CD4-positive, CD25-positive, alpha-beta regulatory T cell (primary cell): Measurements from ENCODE around the gene SLC6A5. TPM values are rescaled to one million over a fixed set of nuclear protein-coding genes. Genes with fewer than 3 reads are reported as not detected.
A peak's percentile ranks its signal among the peaks of the same experiment; 100 is the strongest.

Experiments used
- ATAC-seq, 2 donors: fragments of 150-1000 bp; cut with Tn5 transposase; one replicate each; pipeline ENCODE4 v1.10.0; 2021; ENCODE audit warnings: low read depth in 2 of 2, moderate number of reproducible peaks in 2 of 2, moderate library complexity in 1 of 2
- DNase-seq, 3 donors: peaks; one replicate each; pipeline versions ENCODE4 v3.0.0 to v3.0.0-alpha.2; 2012 to 2022; ENCODE audit warnings: mixed read lengths in 1 of 3
- H3K27ac ChIP-seq: one replicate; pipeline ENCODE4 v1.7.0; 2013; ENCODE audit warnings: mild to moderate bottlenecking, low read length; ENCODE audit not compliant: insufficient read depth, poor library complexity, severe bottlenecking
- H3K27me3 ChIP-seq: one replicate; pipeline ENCODE4 v1.7.0; 2013; ENCODE audit warnings: low read length; ENCODE audit not compliant: control insufficient read depth, insufficient read depth
- H3K36me3 ChIP-seq: one replicate; pipeline ENCODE4 v1.7.0; 2013; ENCODE audit warnings: mild to moderate bottlenecking, low read length, moderate library complexity; ENCODE audit not compliant: control insufficient read depth, insufficient read depth
- H3K4me1 ChIP-seq: 2 replicates; pipeline ENCODE4 v1.7.0; 2013; ENCODE audit warnings: mild to moderate bottlenecking, low read length; ENCODE audit not compliant: insufficient read depth, control insufficient read depth, poor library complexity, severe bottlenecking
- H3K4me3 ChIP-seq: one replicate; pipeline ENCODE4 v1.7.0; 2013; ENCODE audit warnings: low read depth, mild to moderate bottlenecking, low read length, moderate library complexity
- H3K9me3 ChIP-seq, 2 experiments: 1 replicate in 1 of 2; 2 replicates in 1 of 2; pipeline ENCODE4 v1.7.0; 2013; ENCODE audit warnings: low read length in 2 of 2, mild to moderate bottlenecking in 1 of 2, moderate library complexity in 1 of 2; ENCODE audit not compliant: control insufficient read depth in 2 of 2
- H3K27ac Mint-ChIP-seq, 3 donors: one replicate each; pipeline ENCODE4 v1.8.0; 2020 to 2022; ENCODE audit warnings: mild to moderate bottlenecking in 3 of 3, mixed read lengths in 3 of 3, moderate library complexity in 2 of 3
- H3K27me3 Mint-ChIP-seq: one replicate; pipeline ENCODE4 v1.8.0; 2022; ENCODE audit warnings: mild to moderate bottlenecking, mixed read lengths
- H3K36me3 Mint-ChIP-seq: one replicate; pipeline ENCODE4 v1.8.0; 2020; ENCODE audit warnings: mixed read lengths
- H3K4me1 Mint-ChIP-seq, 4 donors: one replicate each; pipeline ENCODE4 v1.8.0; 2020 to 2022; ENCODE audit warnings: mixed read lengths in 4 of 4, mild to moderate bottlenecking in 1 of 4
- H3K4me3 Mint-ChIP-seq, 4 donors: one replicate each; pipeline ENCODE4 v1.8.0; 2020 to 2022; ENCODE audit warnings: mild to moderate bottlenecking in 4 of 4, mixed read lengths in 4 of 4, moderate library complexity in 3 of 4
- H3K9me3 Mint-ChIP-seq, 7 donors: one replicate each; pipeline ENCODE4 v1.8.0; 2020 to 2022; ENCODE audit warnings: mixed read lengths in 7 of 7, mild to moderate bottlenecking in 3 of 7, moderate library complexity in 2 of 7
- polyA plus RNA-seq, 4 donors: library from polyadenylated mRNA; unstranded; fragments of 300-500 nt; fragmentation: Illumina TruSeq; gene quantifications; one replicate each; pipeline ENCODE4 v1.2.3, GENCODE V29; 2021
- total RNA-seq: library from RNA; stranded (reverse); gene quantifications from one replicate; pipeline ENCODE4 v1.2.3, GENCODE V29; 2022

The SLC6A5 gene
- total and polyA plus RNA-seq, 5 donors from 2014 or later, result not detected

GRCh38 chr11:20668131-20668809 lies 68.9 kb downstream of the SLC6A5 start:
- Mint-ChIP-seq H3K27ac (no peak overlapping the region), H3K36me3 (no peaks in the 10 kb centered on the region), H3K27me3 (peaks cover 62% of the 10 kb centered on the region), H3K4me3 (peak overlapping the region in 2 of 4 donors; percentile 20 to 28), H3K4me1 (peaks cover 0 to 7% (median 0%) of the 10 kb centered on the region in 4 donors), H3K9me3 (peaks cover 0 to 3% (median 0%) of the 10 kb centered on the region in 7 donors)
- Histone ChIP-seq H3K36me3 (no peaks in the 10 kb centered on the region), H3K27ac (no peak overlapping the region), H3K4me3 (no peak overlapping the region), H3K9me3 (peaks cover 0 to 2% of the 10 kb centered on the region in 2 experiments), H3K4me1 (no peaks in the 10 kb centered on the region), H3K27me3 (peaks cover 29% of the 10 kb centered on the region)
- ATAC-seq (no peak), DNase-seq (no peak)

DNA sequence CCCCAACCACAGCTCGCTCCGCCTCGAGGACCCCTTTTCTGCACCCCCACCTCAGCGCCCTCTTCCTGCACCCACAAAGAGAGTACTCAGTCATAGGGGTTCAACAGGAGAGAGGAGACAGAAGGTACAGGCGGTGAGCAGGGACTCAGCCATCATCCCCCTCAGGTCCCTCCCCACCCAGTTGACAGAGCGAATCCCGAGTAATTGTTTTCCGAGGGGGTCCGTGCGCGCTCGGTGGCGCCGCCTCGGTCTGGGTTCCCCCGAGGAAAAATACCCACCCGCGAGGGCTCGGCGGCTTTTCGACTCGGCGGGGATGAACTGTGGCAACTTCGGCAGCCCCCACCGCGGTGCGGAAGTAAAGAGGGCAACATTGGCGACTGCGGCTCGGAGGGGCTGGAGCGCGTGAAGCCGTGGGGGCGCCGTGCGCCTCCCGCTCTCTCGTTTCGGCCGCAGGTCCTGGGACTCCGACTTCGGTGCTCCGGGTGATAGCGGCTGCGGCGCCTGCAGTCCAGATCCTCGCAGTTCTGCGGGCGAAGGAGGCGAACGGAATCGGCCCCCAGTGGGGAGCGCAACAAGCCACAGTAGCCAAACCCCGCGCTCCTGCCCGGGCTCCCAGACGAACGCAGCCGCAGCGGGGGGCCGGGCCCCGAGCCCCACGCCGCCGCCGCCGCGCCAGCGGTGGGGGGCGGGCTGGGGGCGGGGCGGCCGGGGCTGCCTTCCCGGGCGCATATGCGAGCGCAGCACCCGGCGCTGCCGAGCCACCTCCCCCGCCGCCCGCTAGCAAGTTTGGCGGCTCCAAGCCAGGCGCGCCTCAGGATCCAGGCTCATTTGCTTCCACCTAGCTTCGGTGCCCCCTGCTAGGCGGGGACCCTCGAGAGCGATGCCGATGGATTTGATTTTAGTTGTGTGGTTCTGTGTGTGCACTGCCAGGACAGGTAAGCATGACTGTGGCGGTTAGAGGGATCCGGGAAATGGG lies 69.7 kb downstream of the SLC6A5 start, which contains the start of gene NELL1:
NELL1 (plus strand) TSS at position 743 of the 976 bp plus-strand sequence.
- Mint-ChIP-seq H3K4me3 (peak within 1 kb of the TSS in 2 of 4 donors; percentile 20 to 28), H3K27ac (no peak within 1 kb of the TSS), H3K9me3 (peaks cover 0 to 3% (median 0%) of the 10 kb centered on the region in 7 donors), H3K36me3 (no peaks in the 10 kb centered on the region), H3K4me1 (peaks cover 0 to 7% (median 0%) of the 10 kb centered on the region in 4 donors), H3K27me3 (peaks cover 62% of the 10 kb centered on the region)
- Histone ChIP-seq H3K4me3 (no peak within 1 kb of the TSS), H3K27me3 (peaks cover 29% of the 10 kb centered on the region), H3K36me3 (no peaks in the 10 kb centered on the region), H3K9me3 (peaks cover 0 to 2% of the 10 kb centered on the region in 2 experiments), H3K4me1 (no peaks in the 10 kb centered on the region), H3K27ac (no peak within 1 kb of the TSS)
- no peak for DNase-seq
- ATAC-seq, result no peak

DNA sequence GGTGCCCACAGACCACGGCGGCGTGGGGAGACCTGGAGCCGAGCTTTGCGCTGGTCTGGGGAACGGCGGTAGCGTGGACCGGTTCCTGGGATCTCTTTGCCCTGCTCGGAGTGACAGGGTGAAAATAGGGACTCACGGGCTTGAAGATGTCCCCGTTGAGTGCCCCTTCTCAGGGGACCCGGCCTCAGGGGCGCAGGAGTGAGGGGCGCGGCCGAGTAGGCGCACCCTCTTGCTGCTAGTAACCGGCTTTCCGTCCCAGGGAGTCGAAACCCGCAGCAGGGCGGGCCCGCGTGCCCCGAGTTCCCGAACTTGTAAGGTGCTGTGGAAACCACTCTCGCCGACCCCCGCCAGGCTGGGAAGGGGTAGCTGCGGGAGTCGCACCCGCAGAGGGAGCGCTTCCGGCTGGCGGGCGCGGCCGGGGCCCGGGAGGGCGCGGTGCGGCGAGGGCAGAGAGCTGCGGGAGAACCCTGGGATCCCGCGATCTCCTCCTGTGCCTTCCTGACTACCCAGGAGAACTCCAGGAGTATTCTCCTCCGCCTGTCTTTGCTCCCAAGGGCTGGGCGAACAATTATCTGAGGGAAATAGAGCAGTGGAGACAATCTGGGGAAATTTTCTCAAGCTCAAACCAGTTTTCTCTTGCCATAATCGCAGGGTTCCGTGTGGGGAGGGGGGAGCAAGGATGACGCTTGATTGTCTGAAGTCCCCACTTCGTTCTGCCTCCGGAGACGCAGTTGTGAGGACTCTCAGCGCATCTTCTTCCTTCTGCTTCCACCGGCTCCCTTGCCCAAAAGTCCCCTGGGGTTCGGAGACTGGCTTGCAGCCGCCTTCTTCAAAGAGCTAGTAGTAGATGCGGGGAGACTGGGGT lies 70.6 kb downstream of the SLC6A5 start:
- peaks cover 0 to 7% (median 0%) of the 10 kb centered on the region in 4 donors for H3K4me1 Mint-ChIP-seq
- Histone ChIP-seq H3K4me3 (no peak overlapping the region), H3K4me1 (no peaks in the 10 kb centered on the region), H3K9me3 (peaks cover 0 to 2% of the 10 kb centered on the region in 2 experiments), H3K27ac (no peak overlapping the region), H3K36me3 (no peaks in the 10 kb centered on the region), H3K27me3 (peaks cover 29% of the 10 kb centered on the region)
- ATAC-seq (no peak), DNase-seq (no peak)
- no peak overlapping the region for H3K27ac Mint-ChIP-seq
- no peaks in the 10 kb centered on the region for H3K36me3 Mint-ChIP-seq
- no peak overlapping the region for H3K4me3 Mint-ChIP-seq
- H3K27me3 Mint-ChIP-seq, result peaks cover 57% of the 10 kb centered on the region
- H3K9me3 Mint-ChIP-seq, result peaks cover 0 to 3% (median 0%) of the 10 kb centered on the region in 7 donors

DNA sequence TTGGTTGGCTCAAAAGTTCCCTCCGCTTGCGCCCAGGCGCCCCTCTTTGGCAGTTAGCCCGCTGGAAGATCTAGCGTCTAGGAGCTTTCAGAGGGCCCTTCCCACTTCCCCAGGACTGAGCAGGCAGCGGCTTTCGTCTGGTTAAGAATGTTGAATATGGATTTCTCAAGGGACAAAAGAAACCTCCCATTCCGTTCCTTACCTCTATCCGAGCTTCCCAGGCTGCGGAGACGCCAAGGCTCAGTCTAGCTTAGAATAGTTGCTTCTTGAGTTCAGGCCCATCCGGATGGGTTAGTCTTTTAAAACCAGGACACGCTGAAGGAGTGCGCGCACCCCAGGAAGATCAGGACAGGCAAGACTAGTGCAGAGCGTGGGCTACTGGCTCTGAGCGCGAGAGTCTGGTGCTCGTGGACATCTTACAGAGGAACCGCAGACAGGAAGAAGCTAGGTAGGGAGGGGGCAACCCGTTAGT lies 71.6 kb downstream of the SLC6A5 start:
- H3K4me3 Mint-ChIP-seq, result no peak overlapping the region

DNA sequence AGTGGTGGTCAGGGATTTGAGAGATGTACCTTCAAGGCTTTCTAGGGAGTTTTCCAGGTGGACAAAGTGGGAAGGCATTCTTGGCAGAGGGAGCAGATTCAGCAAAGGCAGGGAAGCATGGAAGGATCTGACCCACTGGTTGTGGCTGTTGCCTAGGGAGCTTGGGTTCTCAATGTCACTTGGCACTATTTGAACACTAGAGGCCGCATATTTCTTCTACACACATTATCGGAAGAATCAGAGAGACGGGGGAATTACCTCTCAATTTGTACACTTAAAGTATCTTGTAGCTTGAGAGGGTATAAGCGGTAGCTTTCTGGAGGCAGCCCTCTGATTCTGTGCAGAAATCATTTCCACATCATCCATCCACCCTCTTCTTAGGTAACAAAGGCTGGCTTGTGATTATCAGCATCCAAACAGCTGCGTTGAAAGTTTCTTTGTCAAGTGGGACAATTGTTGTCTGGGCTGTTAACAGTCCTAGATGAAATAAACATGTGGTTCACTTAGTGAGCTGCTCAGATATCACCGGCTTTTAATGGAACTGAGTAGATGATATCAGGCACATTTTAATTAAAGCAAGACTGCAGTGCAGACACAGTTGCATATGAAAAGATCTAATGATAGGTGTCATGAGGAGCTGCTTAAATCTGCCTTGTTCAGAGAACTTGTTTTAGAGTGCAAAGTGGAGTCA lies 72.6 kb downstream of the SLC6A5 start:
- peaks cover 42% of the 10 kb centered on the region for H3K27me3 Mint-ChIP-seq
- H3K36me3 Mint-ChIP-seq, result no peaks in the 10 kb centered on the region
- H3K4me3 ChIP-seq, result no peak overlapping the region
- peaks cover 0 to 7% (median 0%) of the 10 kb centered on the region in 4 donors for H3K4me1 Mint-ChIP-seq
- no peak overlapping the region for H3K27ac ChIP-seq
- H3K4me1 ChIP-seq, result no peaks in the 10 kb centered on the region
- no peak overlapping the region for H3K4me3 Mint-ChIP-seq
- H3K9me3 Mint-ChIP-seq, result peaks cover 0 to 4% (median 0%) of the 10 kb centered on the region in 7 donors
- peaks cover 0 to 2% of the 10 kb centered on the region in 2 experiments for H3K9me3 ChIP-seq
- H3K27ac Mint-ChIP-seq, result no peak overlapping the region
- DNase-seq (no peak), ATAC-seq (no peak)
- peaks cover 23% of the 10 kb centered on the region for H3K27me3 ChIP-seq
- H3K36me3 ChIP-seq, result no peaks in the 10 kb centered on the region

More for the DNA sequence above, 71.6 kb downstream of the SLC6A5 start:
- Histone ChIP-seq H3K4me1 (no peaks in the 10 kb centered on the region), H3K4me3 (no peak overlapping the region), H3K27me3 (peaks cover 25% of the 10 kb centered on the region), H3K36me3 (no peaks in the 10 kb centered on the region), H3K9me3 (peaks cover 0 to 2% of the 10 kb centered on the region in 2 experiments), H3K27ac (no peak overlapping the region)
- DNase-seq, result no peak
- Mint-ChIP-seq H3K27ac (no peak overlapping the region), H3K36me3 (no peaks in the 10 kb centered on the region), H3K9me3 (peaks cover 0 to 4% (median 0%) of the 10 kb centered on the region in 7 donors), H3K27me3 (peaks cover 53% of the 10 kb centered on the region), H3K4me1 (peaks cover 0 to 7% (median 0%) of the 10 kb centered on the region in 4 donors)
- no peak for ATAC-seq

GRCh38 chr11:20672575-20672974 lies 73.2 kb downstream of the SLC6A5 start:
- no peaks in the 10 kb centered on the region for H3K36me3 ChIP-seq
- peaks cover 18% of the 10 kb centered on the region for H3K27me3 ChIP-seq
- peaks cover 0 to 7% (median 0%) of the 10 kb centered on the region in 4 donors for H3K4me1 Mint-ChIP-seq
- H3K9me3 ChIP-seq, result peaks cover 0 to 2% of the 10 kb centered on the region in 2 experiments
- H3K4me3 Mint-ChIP-seq, result no peak overlapping the region
- H3K27ac ChIP-seq, result no peak overlapping the region
- no peak overlapping the region for H3K4me3 ChIP-seq
- DNase-seq, result no peak
- H3K27me3 Mint-ChIP-seq, result peaks cover 37% of the 10 kb centered on the region
- no peaks in the 10 kb centered on the region for H3K36me3 Mint-ChIP-seq
- no peak overlapping the region for H3K27ac Mint-ChIP-seq
- ATAC-seq, result no peak
- no peaks in the 10 kb centered on the region for H3K4me1 ChIP-seq
- peaks cover 0 to 4% (median 0%) of the 10 kb centered on the region in 7 donors for H3K9me3 Mint-ChIP-seq
